DOHH2 (cell line): ENCODE data around the gene DAZAP1.

ENCODE experiments used
- H3F3A ChIP-seq: fragments of 200-600 bp; sonication (generic), shearing (Covaris generic); 2 replicates; pipeline ENCODE4 v1.6.0; 2016; ENCODE audit warnings: antibody characterized with exemption, mild to moderate bottlenecking; ENCODE audit not compliant: control insufficient read depth, insufficient read depth
- H3K27ac ChIP-seq: fragments of 200-600 bp; sonication (generic); 2 replicates; pipeline ENCODE4 v1.5.1; 2014; ENCODE audit warnings: low read depth, mild to moderate bottlenecking, low read length, moderate library complexity
- H3K27me3 ChIP-seq: fragments of 200-600 bp; sonication (generic); 2 replicates; pipeline ENCODE4 v1.6.1; 2014; ENCODE audit warnings: mild to moderate bottlenecking, low read length, mixed read lengths; ENCODE audit not compliant: control insufficient read depth
- H3K36me3 ChIP-seq: fragments of 200-600 bp; sonication (generic); 2 replicates; pipeline ENCODE4 v1.6.1; 2014; ENCODE audit warnings: mild to moderate bottlenecking, low read length, moderate library complexity, mixed read lengths; ENCODE audit not compliant: control insufficient read depth
- H3K4me1 ChIP-seq: fragments of 200-600 bp; sonication (generic); 2 replicates; pipeline ENCODE4 v1.6.1; 2014; ENCODE audit warnings: mild to moderate bottlenecking, low read length, mixed read lengths; ENCODE audit not compliant: control insufficient read depth
- H3K4me2 ChIP-seq: fragments of 200-600 bp; sonication (generic); 2 replicates; pipeline ENCODE4 v1.6.0; 2014; ENCODE audit warnings: mild to moderate bottlenecking, low read length, moderate library complexity
- H3K4me3 ChIP-seq: fragments of 200-600 bp; sonication (generic); 2 replicates; pipeline ENCODE4 v1.5.1; 2014; ENCODE audit warnings: mild to moderate bottlenecking, low read length, mixed read lengths
- H3K79me2 ChIP-seq: fragments of 200-600 bp; sonication (generic); 2 replicates; pipeline ENCODE4 v1.6.1; 2014; ENCODE audit warnings: mild to moderate bottlenecking, low read length, mixed read lengths; ENCODE audit not compliant: control insufficient read depth
- H3K9me2 ChIP-seq: fragments of 200-600 bp; sonication (generic); replicated peaks from 2 replicates; pipeline ENCODE4 v1.6.1; 2014; ENCODE audit warnings: mild to moderate bottlenecking, low read length, mixed read lengths; ENCODE audit not compliant: control insufficient read depth
- H3K9me3 ChIP-seq: fragments of 200-600 bp; sonication (generic); 2 replicates; pipeline ENCODE4 v1.6.1; 2014; ENCODE audit warnings: antibody characterized with exemption, low read length, mixed read lengths; ENCODE audit not compliant: control insufficient read depth, insufficient read depth
- H4K20me1 ChIP-seq: fragments of 200-600 bp; sonication (generic); 2 replicates; pipeline ENCODE4 v1.6.0; 2014; ENCODE audit warnings: low read depth, mild to moderate bottlenecking, antibody characterized with exemption, low read length, moderate library complexity; ENCODE audit not compliant: control insufficient read depth, insufficient read depth
- EZH2phosphoT487 ChIP-seq: fragments of 200-600 bp; sonication (generic); IDR thresholded peaks from 2 replicates; pipeline ENCODE4 v1.6.1; 2017; ENCODE audit warnings: borderline replicate concordance, mild to moderate bottlenecking, antibody characterized with exemption, low read length, moderate library complexity, mixed read lengths
- TF ChIP-seq, protein P1 (sequence below): fragments of 200-600 bp; sonication (generic); IDR thresholded peaks from one replicate; pipeline ENCODE4 v1.5.1; 2014; ENCODE audit warnings: antibody characterized with exemption, mild to moderate bottlenecking, low read depth, low read length; ENCODE audit not compliant: poor library complexity, severe bottlenecking

DAZAP1 gene

GRCh38 chr19:1478934-1479707, 71.7 kb downstream of the DAZAP1 start, which contains the start of gene C19orf25:
Gene C19orf25 (minus strand): TSS chr19:1479215. CDS start chr19:1478903, 312 bp downstream.
- Histone ChIP-seq H3F3A (0 out of 2 replicates have a peak, but pooled peaks cover 2% of the 10 kb centered on the region), H4K20me1 (no peaks in the 10 kb centered on the region), H3K79me2 (peaks cover 28% of the 10 kb centered on the region), H3K4me1 (peaks cover 16% of the 10 kb centered on the region), H3K4me3 (peak within 1 kb of the TSS; percentile 88), H3K36me3 (peaks cover 9% of the 10 kb centered on the region), H3K27me3 (no peaks in the 10 kb centered on the region), H3K9me3 (no peaks in the 10 kb centered on the region), H3K4me2 (peak within 1 kb of the TSS; percentile 86), H3K9me2 (no peaks in the 10 kb centered on the region), H3K27ac (peak within 1 kb of the TSS; percentile 80)
- TF ChIP-seq, protein P1, sequence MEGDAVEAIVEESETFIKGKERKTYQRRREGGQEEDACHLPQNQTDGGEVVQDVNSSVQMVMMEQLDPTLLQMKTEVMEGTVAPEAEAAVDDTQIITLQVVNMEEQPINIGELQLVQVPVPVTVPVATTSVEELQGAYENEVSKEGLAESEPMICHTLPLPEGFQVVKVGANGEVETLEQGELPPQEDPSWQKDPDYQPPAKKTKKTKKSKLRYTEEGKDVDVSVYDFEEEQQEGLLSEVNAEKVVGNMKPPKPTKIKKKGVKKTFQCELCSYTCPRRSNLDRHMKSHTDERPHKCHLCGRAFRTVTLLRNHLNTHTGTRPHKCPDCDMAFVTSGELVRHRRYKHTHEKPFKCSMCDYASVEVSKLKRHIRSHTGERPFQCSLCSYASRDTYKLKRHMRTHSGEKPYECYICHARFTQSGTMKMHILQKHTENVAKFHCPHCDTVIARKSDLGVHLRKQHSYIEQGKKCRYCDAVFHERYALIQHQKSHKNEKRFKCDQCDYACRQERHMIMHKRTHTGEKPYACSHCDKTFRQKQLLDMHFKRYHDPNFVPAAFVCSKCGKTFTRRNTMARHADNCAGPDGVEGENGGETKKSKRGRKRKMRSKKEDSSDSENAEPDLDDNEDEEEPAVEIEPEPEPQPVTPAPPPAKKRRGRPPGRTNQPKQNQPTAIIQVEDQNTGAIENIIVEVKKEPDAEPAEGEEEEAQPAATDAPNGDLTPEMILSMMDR = no peak
- no peak for TF ChIP-seq EZH2phosphoT487

DNA sequence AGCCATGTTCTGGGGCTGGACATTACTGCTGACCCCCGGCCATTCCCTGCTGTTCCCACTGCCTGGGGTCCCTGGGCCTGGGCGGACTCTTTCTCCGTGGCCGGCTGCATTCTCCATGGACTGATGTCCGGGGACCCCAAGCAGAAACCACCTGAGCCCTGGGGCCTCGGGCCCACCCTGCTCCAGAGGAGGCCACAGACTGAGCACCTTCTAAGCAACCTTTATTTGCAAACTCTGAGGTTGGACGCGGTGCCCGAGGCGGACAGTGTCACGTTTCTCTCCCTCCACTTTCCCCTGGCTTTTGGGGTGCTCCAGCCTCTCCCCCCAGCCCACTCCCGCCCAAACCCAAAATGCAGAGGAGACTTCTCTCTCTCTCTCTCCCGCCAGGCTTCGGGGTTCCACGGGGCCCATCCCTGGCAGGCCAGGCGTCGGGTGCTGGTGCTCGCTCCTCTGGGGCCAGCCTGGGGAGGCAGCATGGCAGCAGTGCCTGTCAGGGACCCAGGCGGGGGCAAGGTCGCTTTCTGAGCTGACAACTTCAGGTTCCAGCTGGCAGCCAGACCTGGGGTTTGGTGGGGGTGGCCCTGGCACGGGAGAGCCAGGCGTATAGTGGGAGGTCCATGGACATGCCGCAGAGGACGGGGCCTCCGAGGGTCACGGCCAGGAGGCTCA, 74.0 kb downstream of the DAZAP1 start:
- H3K27me3 ChIP-seq = no peaks in the 10 kb centered on the region
- H3K27ac ChIP-seq = no peak overlapping the region
- H3K4me3 ChIP-seq = no peak overlapping the region

GRCh38 chr19:1481893-1482360, 74.5 kb downstream of the DAZAP1 start:
- Histone ChIP-seq H3K4me1 (peaks cover 16% of the 10 kb centered on the region), H3F3A (0 out of 2 replicates have a peak, but pooled peaks cover 2% of the 10 kb centered on the region), H3K4me2 (no peak overlapping the region), H3K4me3 (no peak overlapping the region), H3K27me3 (no peaks in the 10 kb centered on the region), H3K27ac (no peak overlapping the region), H3K9me3 (no peaks in the 10 kb centered on the region), H3K79me2 (peaks cover 18% of the 10 kb centered on the region), H3K36me3 (peaks cover 6% of the 10 kb centered on the region), H3K9me2 (no peaks in the 10 kb centered on the region), H4K20me1 (no peaks in the 10 kb centered on the region)
- no peak for TF ChIP-seq EZH2phosphoT487
- TF ChIP-seq, protein P1 = no peak

More for the DNA sequence above, 74.0 kb downstream of the DAZAP1 start:
- peaks cover 16% of the 10 kb centered on the region for H3K4me1 ChIP-seq
- no peaks in the 10 kb centered on the region for H4K20me1 ChIP-seq
- H3K4me2 ChIP-seq = no peak overlapping the region
- no peak for TF ChIP-seq EZH2phosphoT487
- 0 out of 2 replicates have a peak, but pooled peaks cover 2% of the 10 kb centered on the region for H3F3A ChIP-seq
- H3K9me3 ChIP-seq = no peaks in the 10 kb centered on the region
- H3K79me2 ChIP-seq = peaks cover 22% of the 10 kb centered on the region
- peaks cover 8% of the 10 kb centered on the region for H3K36me3 ChIP-seq
- H3K9me2 ChIP-seq = no peaks in the 10 kb centered on the region
